ENCODE results near the gene SPTBN5. TPM values are rescaled to one million over a fixed set of nuclear protein-coding genes. Genes with fewer than 3 reads are reported as not detected.

SPTBN5 gene
- under 0.01 TPM in 1 of 2 replicates, not detected in the other for total RNA-seq

GRCh38 chr15:41893422-41894250 lies at the start of gene SPTBN5:
Gene SPTBN5 (minus strand): TSS chr15:41894053. CDS start chr15:41893497, 556 bp downstream.

DNA sequence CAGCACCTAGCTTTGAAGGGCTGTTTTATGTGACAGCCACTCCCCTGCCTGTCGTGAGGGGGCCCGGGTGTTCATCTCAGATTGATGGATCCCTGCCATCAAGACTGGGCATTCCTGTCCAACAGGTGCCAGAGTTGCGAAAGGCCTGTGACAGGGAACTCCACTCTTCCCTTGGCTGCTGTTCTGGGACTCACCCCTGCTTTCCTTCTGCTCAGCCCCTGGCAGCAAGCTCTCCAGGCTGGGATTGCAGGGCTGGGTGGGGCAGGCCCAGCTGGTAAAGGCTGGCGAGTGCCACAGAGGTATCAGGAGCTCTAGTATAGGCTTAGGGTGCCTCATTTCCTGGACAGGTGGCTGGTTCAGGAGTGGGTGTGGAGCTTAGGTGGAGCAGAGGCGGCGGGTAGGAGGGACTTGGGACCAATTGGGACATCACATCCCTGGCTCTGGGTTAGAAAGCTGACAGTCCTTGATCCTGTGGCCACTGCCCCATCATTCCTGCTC lies 55.4 kb downstream of the SPTBN5 start, which contains the start of gene PLA2G4B:
TSS of gene PLA2G4B (plus strand) at position 448 of the 498 bp plus-strand sequence. CDS start 67 bp downstream, outside the sequence.

DNA sequence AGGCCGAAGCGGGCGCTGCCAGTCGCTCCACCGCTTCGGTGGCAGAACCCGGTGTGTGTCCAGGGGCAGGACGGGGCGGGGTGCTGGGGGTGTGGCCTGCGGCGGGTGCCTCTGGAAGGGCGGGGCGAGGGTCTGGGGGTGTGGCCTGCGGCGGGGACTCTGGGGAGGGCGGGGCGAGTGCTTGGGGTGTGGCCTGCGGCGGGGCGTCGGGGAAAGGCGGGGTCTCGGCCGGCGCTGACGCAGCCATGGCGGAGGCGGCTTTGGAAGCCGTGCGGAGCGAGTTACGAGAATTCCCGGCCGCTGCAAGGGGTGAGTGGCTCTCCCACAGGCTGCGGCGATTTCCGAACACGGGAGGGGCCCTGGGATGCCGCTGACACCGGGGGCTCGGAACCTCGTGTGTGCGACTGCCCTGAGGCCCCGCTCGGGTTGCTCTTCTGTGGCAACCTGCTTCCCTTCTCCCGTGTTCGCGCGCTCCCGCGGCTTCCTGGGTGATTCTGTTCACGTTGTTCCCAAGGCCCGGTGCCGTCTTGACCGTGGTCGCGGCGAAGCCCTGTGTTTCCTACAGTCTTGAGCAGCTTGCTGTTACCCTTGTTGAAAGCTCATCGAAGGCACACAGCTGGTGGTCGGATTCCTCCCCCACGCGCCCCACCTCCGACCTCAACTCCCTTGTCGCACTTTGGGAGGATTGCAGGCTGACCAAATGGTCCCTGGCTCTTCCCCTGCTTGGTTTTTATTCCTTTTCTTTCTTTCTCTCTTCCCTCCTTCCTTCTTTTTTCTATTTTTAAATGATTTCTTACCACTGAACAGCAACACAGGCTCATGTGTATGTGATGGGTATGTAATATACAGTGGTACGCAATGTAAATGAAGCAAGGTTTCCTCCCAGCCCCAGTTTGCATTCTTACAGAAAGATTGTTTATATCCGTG lies 65.7 kb downstream of the SPTBN5 start, which contains the start of gene JMJD7:
TSS of gene JMJD7 (plus strand) at position 213 of the 927 bp plus-strand sequence. CDS start at position 246, 33 bp downstream.

Other genes with a start within 250 kb of the SPTBN5 start
- 11.3 and 14.2 TPM in 2 replicates for gene MGA, start 233.6 kb downstream of the SPTBN5 start, total RNA-seq
- 4.4 and 5.2 TPM in 2 replicates for gene MAPKBP1, start 119.6 kb downstream of the SPTBN5 start, total RNA-seq
- 3.3 and 4.6 TPM in 2 replicates for gene JMJD7, start 66.0 kb downstream of the SPTBN5 start, total RNA-seq
- 0.47 and 3.4 TPM in 2 replicates for gene PLA2G4B, start 55.2 kb downstream of the SPTBN5 start, total RNA-seq
- 4.0 and 6.9 TPM in 2 replicates for gene EHD4, start 78.5 kb upstream of the SPTBN5 start, total RNA-seq
- gene PLA2G4E, start 127.0 kb upstream of the SPTBN5 start, total RNA-seq = not detected in 2 replicates
- not detected in 2 replicates for gene PLA2G4D, start 200.5 kb upstream of the SPTBN5 start, total RNA-seq